ENCODE results near the gene MPG. TPM values are rescaled to one million over a fixed set of nuclear protein-coding genes. Genes with fewer than 3 reads are reported as not detected.

The MPG gene
- polyA plus RNA-seq, 1 of the 3 experiments (the other 2 are of a cell fraction): 98.3 TPM

- peak; percentile 45; the same call in 1 of the 2 replicates for TF ChIP-seq REST (IDR thresholded peaks at IDR 0.05; ENCODE audit: low read depth, low read length)
- peak; percentile 91 for TF ChIP-seq TEAD4 (IDR thresholded peaks at IDR 0.05; ENCODE audit: borderline replicate concordance, insufficient read depth)
- no peak for TF ChIP-seq TAF1 (IDR thresholded peaks at IDR 0.05; ENCODE audit: borderline replicate concordance, low read depth, low read length)
Observed at GRCh38 chr16:72561-73548, 5.2 kb upstream of the MPG start, which contains the start of gene RHBDF1 (continued).

- H4K20me1 ChIP-seq (ENCODE audit: insufficient read depth): peaks cover 21% of the 10 kb centered on the region
- no peaks in the 10 kb centered on the region for H3K36me3 ChIP-seq (replicated peaks in 1 of 2; ENCODE audit: control insufficient read depth in 1 of 2, insufficient read depth in 2 of 2, low read length in 1 of 2)
- peaks cover 8% of the 10 kb centered on the region for H3F3A ChIP-seq (replicated peaks; ENCODE audit: insufficient read depth)
- H3K27me3 ChIP-seq (ENCODE audit: insufficient read depth): no peaks in the 10 kb centered on the region
- DNase-seq: no peak
- no peak overlapping the region for H3K4me2 ChIP-seq
- H2AFZ ChIP-seq (ENCODE audit: low read depth): no peak overlapping the region
- H3K27ac ChIP-seq (ENCODE audit: low read depth in 2 of 2, low read length in 1 of 2): no peak overlapping the region; a peak in 1 of 4 replicates
- H3K9ac ChIP-seq: no peak overlapping the region
- H3K79me2 ChIP-seq (ENCODE audit: insufficient read depth): peaks cover 44% of the 10 kb centered on the region
- 92% methylated on average over 5 of the region's 12 CpGs for WGBS (ENCODE audit: low lambda C conversion rate)
- no peaks in the 10 kb centered on the region for H3K9me2 ChIP-seq
- no peaks in the 10 kb centered on the region for H3K9me3 ChIP-seq
- CTCF ChIA-PET: interaction anchor here (0.9 to 21.2 kb wide), 6 partner anchors 8 to 288 kb away, joined by 3 to 793 read pairs (median 6); partner anchors contain the start of gene HBQ1
- no peak for TF ChIP-seq NRF1 (IDR thresholded peaks at IDR 0.05; ENCODE audit: low read depth, low read length)
- TF ChIP-seq NFIC (IDR thresholded peaks at IDR 0.05; ENCODE audit: borderline replicate concordance): no peak
- no peak for TF ChIP-seq EP300 (IDR thresholded peaks at IDR 0.05; ENCODE audit: borderline replicate concordance in 1 of 2, low read depth in 1 of 2, low read length in 1 of 2)
- TF ChIP-seq USF2 (IDR thresholded peaks at IDR 0.05; ENCODE audit: borderline replicate concordance, low read depth, low read length): no peak
- no peak for TF ChIP-seq MXI1 (IDR thresholded peaks at IDR 0.05; ENCODE audit: low read depth, low read length)
- TF ChIP-seq TEAD4 (IDR thresholded peaks at IDR 0.05; ENCODE audit: borderline replicate concordance, insufficient read depth): no peak
- peaks cover 17 to 60% of the 10 kb centered on the region in 2 experiments for H3K4me1 ChIP-seq (ENCODE audit: control insufficient read depth in 1 of 2, insufficient read depth in 2 of 2, low read depth in 1 of 2, low read length in 1 of 2)
- POLR2A ChIA-PET: no interaction called here
- H3K4me3 ChIP-seq (ENCODE audit: low read depth in 2 of 2, low read length in 1 of 2): no peak overlapping the region
Observed at GRCh38 chr16:74051-74746, 3.8 kb upstream of the MPG start.
